ENCODE results near the gene PRKCZ. TPM values are rescaled to one million over a fixed set of nuclear protein-coding genes. Genes with fewer than 3 reads are reported as not detected.

Gene PRKCZ
- polyA plus RNA-seq, 1 donor = 7.8 TPM

DNA sequence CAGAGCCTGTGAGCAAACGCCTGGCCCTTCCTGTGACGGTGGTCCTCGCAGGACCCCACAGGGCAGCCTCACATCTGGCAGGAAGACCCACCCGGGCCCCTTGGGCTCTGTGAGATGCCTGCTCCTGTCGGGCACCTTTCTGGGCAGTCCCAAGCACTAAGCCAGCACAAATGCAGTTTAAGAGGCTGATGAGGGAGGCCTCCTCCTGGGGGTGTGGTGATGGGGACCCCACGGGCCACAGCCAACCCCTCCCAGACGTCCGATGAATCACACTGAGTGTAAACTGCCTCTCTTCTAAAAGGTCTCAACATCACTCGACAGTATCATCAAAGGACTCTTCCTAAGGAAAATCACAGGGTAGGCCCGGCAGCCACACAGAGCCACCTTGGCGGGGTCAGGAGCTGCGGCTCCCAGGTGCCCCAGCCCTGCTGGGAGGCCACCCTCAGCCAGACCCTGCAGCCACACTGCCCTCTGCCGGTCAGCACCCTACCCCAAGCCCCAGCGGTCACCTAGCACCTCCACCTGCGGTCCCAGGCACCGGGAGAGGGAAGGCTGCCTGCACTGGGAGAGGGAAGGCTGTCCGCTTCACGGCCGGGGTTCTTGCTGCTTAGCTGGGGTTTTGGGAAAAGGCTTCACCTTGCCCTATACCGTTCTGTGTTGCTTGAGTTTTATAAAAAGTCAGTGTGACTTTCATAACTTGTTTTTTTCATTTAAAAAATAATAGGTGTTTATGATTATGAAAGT, 3.9 kb upstream of the PRKCZ start:
- DNase-seq = no peak

DNA sequence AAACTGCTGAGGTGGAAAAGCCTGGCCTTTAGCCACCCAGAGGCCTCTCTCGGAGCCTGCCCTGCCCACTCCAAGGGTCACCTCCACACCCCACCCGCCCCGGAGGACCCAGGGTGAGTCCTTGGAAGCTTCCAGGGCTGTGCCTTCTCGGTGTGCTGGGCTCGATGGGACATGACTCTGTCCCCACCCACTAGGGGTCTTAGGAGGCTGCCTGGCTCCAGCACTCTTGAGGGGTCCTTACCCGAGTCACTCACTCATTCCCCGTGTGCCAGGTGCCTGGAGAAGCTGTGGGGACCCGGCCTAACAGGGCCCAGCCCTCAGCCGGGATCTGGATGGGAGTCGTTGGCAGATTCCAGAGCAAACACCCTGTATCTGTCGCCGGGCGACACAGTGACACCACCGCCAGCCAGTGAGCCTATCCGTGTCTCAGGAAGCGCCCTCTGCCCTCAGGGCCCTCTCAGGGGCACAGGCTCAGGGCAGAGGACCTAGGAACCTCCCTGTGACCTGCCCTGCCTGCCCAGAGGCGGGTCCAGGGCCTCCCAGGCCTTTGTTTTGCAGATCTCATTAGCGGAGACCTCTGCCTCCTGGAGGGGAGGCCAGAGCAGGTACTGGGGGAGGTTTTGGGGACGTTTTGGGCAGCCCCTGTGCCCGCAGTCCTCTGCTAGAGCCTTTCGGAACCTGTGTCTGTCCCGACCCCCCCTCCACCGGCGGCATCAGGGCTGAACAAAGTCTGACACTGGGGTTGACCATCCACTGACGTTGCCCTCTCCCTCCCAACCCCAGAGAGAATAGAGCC, 3.1 kb upstream of the PRKCZ start:
- no peak for DNase-seq

DNA sequence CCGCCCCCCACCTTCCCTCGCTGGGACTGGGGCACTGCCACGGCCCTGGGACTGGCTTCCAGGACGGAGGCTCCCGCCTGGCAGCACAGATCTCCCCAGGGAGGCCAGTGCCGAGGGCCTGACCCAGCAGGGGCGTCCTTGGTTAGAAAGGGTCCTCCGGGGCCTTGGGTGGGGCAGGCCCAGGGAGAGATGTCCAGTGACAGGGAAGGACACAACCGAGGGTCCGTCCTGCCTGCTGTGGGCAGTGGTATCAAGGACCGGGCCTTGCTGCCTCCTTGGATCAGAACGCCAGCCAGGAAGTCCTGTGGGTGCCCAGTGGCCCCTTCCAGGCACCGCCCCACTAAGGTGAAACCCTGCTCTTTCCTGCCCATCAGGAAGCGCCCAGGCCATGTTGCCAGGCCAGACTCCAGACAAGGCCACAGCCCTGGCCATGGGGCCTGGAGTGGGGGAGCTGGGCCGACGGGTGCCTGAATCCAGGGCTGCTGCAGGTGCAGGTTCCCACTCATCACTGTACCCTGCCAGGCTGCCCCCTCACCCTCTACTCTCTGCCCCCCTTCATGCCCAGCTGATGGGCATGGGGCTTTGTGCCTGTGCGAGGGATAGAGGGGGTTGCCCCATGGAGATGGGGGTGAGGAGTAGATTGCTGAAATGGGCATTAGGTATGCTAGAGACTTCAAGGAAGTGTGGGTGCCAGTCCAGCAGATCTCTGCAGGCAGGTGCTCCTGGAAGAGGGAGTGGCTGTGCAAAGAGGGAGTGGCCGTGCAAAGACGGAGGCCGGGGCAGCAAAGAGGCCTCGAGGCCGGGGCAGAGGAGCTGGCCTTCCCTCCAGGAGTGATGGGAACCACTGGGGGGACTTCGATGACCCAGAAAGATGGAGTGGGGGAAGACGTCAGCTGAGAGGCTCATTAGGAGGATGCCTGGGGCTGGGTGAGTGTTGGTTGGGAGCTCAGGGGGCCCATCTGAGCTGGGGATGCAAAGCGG, 2.2 kb upstream of the PRKCZ start:
- no peak for DNase-seq

DNA sequence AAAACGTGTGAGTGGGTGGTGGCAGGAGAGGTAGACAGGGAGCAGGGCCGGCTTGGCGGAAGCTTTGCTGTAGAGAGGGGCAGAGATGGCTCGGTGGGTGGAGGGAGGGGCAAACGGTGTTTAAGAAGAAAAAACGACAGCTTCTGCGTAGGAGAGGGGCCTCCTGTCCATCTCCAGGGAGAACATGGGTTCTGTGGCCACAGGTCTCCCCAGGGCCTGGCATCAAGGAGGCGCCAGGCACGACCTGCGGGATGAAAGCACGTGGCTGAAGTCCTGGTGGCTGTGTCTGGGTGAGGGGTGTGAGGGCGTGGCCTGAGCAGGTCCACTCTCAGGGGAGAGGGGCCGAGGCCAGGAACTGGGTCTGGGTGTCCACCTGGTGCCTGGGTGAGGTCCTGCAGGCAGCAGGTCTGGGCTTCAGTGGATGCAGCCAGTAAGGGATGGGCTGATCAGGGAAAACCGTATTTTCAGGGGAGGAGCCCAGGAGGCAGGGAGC, 940 bp upstream of the PRKCZ start:
- no peak for DNase-seq

DNA sequence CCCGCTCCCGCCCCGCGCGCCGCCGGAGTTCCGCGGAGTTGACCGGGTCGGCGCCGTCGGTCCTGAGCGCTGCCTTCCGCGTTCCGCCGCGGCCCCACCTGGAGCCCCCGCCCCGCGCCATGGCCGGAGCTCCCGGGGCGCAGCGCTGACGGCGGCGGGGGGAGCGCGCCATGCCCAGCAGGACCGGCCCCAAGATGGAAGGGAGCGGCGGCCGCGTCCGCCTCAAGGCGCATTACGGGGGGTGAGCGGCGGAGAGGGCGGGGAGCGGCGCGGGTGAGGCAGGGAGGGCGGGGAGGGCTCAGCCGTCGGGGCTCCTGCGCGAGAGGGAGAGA, 216 bp downstream of the PRKCZ start:
- no peak for DNase-seq

DNA sequence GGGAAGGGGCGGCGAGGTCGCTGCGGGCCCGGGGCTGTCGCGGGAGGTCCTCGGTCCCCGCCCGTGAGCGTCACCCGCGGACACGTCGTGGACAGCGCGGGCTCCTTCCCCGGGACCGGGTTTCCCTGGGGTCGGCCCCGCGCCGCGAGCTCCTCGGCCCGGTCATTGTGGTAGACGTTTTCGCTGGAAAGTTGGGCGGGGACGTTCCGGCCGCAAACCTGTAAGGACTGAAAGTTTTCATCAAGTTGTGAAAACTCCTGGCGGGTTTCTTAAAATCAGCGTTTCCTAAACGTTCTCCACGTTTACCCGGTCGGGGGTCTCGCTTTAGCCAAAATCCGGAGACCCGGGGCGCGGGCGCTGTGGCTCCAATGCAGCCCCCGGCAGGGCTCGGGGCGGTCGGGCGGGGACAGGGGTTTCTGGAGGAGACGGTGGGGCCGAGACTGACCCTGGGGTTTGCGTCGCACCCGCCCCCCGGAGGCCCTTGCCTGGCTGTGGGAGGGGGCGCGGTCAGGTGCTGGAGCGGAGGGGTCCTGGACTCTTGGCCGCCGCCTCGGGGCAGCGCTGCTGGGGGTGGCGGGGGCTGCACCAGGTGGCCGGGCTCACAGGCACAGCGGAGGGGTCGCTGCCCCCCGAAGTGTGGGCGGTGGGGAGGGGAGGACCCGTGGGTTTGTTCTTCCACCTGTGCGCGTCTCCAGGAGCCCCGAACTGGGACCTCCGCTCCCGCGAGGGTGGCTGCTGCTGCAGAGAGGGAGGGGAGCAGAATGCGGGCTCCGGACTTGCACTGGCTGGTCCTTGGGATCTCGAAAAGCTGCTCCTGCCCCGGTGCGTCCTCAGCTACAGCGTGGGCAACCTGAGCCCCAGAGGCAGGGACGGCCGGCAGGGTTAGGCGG, 827 bp downstream of the PRKCZ start:
- DNase-seq = no peak

DNA sequence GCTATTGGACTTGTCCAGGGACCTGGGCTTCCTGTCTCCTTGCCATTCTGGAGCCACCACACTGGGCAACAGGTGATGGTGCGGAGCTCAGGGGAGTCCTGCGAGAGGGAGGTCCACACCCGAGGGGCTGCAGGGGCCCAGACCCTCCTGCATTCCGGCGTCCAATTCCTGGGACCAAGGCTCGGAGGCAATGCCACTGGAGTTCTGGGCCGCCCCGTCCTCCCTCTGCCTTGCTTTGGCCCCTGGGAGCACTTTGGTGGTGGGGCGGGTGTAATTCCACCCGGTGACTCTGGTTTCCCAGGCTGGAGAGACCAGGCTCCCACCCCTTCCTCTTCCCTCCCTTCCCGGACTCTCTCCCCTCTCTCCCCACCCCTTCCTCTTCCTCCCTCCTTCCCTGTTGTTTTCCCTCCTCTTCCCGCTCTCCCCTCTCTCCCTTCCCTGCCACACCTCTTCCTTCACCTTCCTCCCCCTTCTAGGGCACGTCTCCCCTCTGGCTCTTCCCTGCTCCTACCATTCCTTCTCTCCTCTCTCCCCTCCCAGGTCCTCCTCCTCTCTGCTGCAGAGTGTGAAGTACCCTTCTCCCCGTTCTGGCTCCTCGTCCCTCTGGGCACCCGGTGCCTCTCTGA, 2.0 kb downstream of the PRKCZ start:
- DNase-seq = no peak

DNA sequence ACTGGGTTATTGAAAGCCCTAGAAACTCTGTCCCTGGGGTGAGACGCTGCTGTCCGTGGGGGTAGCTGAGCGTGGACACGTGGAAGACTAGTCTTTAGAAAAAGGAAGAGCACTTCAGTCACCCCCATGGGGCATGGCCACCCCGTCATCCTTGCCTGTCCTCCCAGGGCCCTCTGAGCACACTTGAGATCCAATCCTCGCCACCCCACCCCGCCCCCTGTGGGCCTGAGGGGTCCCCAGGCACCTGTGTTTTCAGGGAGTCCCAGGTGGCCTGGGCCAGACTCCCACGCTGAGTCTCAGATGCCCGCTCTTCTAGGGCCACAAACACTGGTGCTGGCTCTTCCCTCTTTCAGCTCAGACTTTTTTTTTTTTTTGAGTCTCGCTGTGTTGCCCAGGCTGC, 2.5 kb downstream of the PRKCZ start:
- no peak for DNase-seq

DNA sequence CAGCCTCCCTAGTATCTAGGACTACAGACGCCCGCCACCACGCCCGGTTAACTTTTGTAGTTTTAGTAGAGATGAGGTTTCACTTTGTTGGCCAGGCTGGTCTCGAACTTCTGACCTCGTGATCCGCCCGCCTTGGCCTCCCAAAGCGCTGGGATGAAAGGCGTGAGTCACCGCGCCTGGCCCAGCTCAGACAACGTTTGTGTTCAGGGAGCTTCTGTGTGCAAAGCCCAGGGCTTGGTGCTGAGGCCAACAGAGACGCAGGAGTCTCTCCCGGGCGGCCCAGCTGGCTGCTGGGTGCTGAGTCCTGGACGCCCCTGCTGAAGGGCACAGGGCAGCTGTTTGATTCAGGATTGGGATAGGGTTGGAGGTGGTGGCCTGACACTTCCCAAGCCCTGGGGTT, 3.0 kb downstream of the PRKCZ start:
- no peak for DNase-seq

DNA sequence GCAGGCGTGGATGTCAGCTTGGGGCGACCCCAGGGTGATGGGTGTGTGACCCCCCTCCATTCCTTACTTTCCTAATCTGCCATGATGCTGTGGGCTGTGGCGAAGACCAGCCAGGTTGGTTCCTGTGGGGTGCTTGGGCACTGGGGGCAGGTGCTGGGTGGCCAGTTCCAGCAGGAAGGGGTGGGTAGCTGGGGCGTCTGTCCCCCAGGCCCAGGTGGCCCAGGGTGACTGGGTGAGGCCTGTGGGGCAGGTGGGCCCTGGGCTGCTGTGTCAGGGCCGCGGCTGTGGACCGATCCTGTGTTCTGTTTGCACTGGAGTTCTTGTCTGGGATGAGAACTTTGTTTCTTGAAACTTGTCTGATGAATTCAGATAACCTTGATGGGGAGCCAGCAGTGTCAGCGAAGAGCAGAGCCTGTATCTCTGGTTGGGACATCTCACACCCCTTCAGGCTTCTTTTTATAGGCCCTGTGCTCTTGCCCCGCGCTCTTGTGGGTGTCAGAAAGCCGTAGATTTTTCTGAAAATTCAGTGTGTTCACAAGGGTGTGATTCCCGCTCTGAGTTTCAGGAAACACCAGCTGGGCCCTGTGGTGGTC, 3.7 kb downstream of the PRKCZ start:
- DNase-seq = no peak

DNA sequence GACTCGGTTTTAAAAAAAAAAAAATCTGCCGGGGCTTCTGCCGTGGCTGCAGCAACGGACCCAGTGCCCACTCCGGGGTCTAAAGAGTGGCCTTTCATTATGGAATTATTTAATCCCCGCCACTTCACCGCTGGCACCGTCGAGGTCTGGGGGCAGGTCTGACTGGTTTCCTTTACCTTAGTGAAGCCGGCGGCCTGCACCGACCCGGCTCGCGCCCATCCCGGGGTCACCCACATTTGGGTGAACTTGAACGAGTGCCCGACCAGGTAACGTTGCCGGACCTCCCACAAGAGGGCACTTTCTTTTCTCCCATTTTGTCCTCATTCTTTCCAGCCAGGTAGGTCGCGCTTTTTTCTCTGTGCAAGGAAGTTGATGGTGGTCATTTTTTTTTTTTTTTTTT, 4.3 kb downstream of the PRKCZ start:
- no peak for DNase-seq

DNA sequence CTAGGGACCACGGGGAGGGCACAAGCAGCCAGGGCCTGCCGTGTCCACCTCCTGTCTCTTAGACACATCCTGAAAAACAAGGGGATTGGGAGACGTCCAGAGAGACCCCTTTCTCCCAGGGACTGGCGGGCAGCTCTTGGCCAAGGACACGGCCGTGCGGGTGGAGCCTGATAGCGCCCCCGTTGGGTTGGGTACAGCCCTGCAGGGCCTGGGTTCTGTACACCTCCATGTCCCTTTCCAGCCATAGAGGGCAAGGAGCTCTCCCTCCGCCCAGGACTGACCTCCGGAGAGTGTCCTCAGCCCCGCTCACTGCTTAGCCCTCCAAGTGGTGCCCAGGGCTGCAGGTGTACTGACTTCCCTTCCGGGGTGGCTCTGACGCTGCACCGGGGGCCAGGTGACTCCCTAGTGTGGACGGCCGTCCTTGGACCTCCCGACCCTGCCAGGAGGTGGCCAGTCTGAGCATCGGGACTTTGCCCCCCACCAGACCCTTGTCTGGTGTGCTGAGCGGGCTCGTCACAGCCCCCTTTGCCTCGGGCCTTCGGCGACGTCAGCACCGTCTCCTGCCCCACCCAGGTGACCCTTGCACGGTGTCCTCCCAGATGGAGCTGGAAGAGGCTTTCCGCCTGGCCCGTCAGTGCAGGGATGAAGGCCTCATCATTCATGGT, 5.8 kb downstream of the PRKCZ start:
- no peak for DNase-seq

DNA sequence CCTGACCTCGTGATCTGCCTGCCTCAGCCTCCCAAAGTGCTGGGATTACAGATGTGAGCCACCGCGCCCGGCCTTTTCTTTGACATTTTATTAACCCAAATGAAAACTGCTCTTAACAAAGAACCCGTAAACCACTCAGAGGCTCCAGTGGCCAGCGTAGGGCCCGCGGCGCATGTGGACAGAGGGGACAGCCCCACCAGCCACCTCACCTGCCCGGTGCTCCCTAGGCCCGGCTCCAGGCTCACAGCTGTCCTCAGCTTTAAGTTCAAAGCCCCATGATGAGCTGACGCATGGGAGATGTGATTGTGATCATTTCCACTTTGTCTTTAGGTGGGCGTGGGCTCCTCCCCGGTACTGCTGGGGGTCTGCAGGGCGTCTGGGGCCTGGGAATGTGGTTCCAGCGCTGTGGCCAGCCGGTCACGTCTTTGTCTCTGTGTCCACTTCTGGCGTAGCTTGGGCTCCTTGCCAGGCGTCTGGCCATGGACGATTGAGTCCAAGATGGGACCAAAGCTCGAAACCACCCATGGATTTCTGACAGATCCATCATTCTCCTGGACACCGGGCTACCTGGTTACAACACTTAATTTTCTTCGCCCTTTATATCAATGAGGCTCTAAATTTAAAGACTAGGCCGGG, 6.9 kb downstream of the PRKCZ start:
- DNase-seq = no peak

DNA sequence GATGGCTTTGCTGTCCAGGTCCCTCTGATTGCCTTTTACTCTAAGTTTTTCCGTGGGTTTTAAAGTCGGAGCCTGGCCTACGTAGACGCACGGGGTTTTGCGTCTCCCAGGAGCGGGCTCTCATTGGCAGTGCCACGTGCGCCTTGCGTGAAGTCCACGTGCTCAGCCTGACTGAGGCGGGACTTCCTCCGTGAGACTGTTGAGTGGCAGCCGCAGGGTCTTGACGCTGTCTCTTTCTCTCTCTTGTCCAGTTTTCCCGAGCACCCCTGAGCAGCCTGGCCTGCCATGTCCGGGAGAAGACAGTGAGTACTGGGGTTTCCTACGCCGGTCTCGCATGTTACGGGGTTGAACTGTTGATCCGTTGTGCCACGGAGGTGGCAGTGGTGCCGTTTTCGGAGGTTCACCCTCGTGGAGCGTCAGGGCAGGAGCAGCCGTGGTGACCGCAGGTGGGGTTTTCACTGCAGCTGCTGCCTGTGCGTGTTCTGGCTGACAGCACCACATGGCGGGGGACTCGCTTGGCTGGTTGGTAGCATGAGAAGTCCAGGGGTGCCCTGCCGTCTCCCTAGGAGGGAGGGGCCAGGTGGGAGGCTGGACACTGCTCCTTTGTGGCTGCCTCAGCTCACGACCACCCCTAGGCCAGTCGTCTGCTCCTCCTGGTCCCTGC, 9.2 kb downstream of the PRKCZ start:
- no peak for DNase-seq

DNA sequence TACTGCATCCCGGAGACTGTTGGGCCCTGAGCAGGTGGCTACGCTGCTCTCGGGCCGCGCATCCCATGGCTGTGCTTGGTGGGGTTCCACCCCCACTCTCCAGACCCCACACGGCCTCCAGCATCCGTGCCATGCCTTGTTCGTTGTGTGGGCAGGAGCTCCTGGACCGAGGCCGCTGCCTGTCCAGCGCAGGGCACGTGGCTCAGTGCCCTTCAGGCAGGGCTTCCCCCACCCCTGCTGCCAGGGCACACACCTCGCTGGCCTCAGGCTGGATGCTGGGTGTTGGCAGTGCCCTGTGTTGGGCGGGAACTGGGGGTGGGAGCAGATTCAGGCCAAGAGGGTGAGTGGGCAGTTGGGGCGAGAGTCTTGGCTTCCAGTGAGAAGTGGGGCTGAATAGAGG, 9.9 kb downstream of the PRKCZ start:
- DNase-seq = no peak

DNA sequence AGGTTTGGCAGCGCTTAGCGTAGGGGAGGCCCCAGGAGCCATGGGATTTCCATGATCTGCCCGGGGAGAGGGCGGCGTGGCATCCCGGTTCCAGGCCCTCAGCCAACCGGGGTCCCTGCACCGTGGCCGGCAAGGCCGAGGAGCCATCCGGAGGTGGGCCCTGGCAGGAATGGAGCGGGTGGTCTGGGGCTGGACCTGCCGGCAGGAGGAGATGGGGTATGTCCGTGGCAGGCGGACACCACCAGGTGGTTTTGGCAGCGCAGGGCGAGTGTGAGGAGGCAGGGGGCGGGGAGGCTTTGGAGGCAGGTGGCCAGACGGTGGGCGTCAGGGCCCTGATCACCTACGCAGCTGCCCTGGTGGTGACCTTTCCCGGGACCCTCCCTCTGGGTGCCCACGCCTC, 10.3 kb downstream of the PRKCZ start:
- DNase-seq = no peak

DNA sequence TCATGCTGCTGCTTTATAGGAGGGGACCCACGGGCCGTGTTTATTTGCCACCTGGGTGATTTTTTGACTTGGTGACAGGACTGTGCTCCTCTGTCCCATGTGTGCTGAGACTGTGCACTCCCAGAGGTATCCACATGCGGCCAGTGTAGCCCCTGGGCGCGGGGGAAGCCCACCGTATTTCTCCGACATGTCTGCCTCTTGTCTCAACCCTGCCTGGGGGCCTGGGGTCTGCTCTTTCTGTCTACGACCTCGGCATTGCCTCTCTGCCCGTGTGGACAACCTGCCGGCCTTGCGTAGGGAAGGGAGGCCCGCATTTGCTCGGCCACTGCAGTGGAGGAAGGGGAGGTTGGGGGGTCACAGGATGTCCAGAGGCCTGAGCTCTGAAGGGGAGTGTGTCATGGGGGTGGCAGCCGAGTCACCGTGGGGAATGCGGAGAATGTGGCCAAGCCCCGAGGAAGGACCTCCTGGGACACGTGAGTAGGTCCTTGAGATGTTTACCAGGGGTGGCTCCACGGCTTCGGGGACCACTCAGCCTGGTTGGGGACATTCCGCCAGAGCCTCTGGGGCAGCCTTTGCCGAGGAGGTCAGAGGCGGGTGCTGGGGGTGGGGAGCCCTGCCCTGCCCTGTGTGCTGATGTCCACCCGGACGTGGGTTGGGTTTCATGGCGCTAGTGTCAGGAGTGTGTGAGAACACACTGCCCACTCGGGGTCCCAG, 11.0 kb downstream of the PRKCZ start:
- no peak for DNase-seq

DNA sequence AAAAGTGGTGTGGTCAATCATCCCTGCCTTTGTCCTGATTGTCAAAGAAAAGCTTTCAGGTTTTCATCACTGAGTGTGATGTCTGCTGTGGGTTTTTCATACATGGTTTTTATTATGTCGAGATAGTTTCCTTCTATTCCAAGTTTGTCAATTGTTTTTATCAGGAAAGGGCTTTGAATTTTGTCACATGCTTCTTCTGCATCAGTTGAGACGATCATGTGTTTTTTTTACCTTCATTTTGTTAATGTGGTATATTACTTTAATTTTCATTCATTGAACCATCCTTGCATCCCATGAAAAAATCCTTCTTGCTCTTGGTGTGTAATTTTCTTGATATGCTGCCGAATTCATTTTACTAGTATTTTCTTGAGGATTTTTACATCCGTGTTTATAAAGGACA, 15.5 kb downstream of the PRKCZ start:
- no peak for DNase-seq

DNA sequence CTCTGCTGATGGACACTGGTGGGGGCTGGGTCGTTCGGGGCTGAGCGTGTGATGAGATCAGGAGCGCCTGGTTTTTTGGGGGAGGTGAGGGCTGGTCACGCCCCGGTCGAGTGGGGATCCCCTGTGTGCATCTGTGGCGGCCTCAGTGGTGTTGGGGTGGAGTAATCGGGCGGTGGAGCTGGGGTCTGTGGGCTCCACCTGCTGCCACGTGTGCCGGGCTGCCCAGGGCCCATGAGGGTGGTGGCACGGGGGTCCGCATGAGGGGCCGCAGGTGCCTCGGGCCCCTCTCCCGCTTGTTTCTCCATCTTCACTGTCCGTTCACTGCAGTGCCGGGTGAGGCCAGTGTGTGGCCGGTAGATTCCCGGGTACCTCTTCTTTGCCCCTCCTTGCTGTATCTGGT, 17.2 kb downstream of the PRKCZ start:
- no peak for DNase-seq

Measured in hindlimb muscle (tissue), 1 donor.